ENCODE data around the gene CCR6.

- TF ChIP-seq, protein P1, sequence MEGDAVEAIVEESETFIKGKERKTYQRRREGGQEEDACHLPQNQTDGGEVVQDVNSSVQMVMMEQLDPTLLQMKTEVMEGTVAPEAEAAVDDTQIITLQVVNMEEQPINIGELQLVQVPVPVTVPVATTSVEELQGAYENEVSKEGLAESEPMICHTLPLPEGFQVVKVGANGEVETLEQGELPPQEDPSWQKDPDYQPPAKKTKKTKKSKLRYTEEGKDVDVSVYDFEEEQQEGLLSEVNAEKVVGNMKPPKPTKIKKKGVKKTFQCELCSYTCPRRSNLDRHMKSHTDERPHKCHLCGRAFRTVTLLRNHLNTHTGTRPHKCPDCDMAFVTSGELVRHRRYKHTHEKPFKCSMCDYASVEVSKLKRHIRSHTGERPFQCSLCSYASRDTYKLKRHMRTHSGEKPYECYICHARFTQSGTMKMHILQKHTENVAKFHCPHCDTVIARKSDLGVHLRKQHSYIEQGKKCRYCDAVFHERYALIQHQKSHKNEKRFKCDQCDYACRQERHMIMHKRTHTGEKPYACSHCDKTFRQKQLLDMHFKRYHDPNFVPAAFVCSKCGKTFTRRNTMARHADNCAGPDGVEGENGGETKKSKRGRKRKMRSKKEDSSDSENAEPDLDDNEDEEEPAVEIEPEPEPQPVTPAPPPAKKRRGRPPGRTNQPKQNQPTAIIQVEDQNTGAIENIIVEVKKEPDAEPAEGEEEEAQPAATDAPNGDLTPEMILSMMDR (IDR thresholded peaks at IDR 0.05): no peak
- TF ChIP-seq POLR2A (IDR thresholded peaks at IDR 0.05): no peak
Observed at GRCh38 chr6:167119670-167120582, 3.0 kb upstream of the CCR6 start.

Measured in sigmoid colon (tissue), 3 donors.